B cell (primary cell): ENCODE results near the gene ARHGAP42.

Source experiments
- CTCF ChIP-seq: fragments of 200-600 bp; IDR thresholded peaks from one replicate; pipeline ENCODE4 v1.8.0; 2022; ENCODE audit warnings: antibody characterized with exemption, mild to moderate bottlenecking
- EZH2 ChIP-seq: IDR thresholded peaks from 2 replicates; pipeline ENCODE4 v1.6.1; 2012; ENCODE audit warnings: borderline replicate concordance, low read depth, mild to moderate bottlenecking, moderate library complexity, low read length; ENCODE audit not compliant: insufficient read depth, poor library complexity, severe bottlenecking

- TF ChIP-seq EZH2 = no peak
- no peak for TF ChIP-seq CTCF
Measured at GRCh38 chr11:100892886-100893285, 205.8 kb downstream of the ARHGAP42 start.
